CD4-positive, alpha-beta T cell treated with Interleukin-17A for 4 hours (primary cell): ENCODE results near the gene WNK2.

Experiments used
- DNase-seq: peaks from one replicate; pipeline ENCODE4 v3.0.0-alpha.2; 2020; ENCODE audit warnings: mixed read lengths

WNK2 gene

DNA sequence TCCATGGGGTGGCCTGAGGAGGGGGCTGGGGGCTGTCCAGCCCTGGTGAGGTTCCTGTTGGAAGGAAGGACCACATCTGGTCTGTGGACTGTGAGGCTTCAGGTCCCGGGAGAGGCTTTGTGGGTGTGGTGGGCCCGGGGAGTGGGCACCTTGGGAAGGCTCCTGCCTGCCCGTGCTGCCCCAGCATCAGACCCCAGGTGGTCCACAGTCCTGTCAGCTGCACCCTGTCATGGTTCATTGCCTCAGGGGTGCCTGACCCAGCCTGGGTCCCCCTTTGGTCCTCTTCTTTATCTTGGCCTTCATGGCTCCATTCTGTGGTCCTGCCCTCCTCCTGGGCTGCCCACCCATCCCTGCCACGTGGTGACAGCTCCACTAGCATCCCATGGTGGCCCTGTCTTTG is 36.7 kb downstream of the WNK2 start:
- no peak for DNase-seq

DNA sequence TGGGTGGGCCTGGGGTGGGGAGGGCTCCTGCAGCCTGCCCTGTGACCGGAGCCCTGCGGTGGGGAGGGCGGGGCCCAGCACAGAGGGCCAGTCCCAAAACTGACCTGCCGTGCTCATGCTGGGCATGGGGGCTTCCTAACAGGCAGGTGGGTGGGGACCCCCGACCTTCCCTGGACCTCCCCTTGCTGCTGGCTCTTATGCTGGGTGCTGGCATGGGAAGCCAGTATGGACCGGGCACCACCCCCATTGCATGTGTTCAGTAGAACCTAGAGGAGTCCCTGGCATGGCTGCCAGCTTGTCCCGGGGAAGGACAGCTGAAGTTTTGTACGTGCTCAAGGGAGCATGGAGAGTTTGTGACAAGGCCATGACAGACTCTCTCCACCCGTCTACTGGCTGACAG is 37.1 kb downstream of the WNK2 start:
- no peak for DNase-seq

DNA sequence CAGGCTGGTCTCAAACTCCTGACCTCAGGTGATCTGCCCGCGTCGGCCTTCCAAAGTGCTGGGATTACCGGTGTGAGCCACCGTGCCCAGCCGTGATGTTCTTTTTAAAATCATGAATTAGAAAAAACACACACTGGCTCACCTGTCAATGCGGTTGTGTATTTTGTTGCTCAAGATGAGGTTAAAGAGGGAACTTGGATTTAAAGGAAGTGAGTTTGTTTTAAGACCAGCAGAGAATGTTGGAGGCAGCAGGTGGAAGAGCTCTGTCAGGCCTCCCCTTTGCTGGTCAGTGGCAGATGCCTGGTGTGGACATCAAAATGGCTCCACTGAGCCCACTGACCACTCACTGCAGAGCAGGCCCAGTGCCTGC is 38.9 kb downstream of the WNK2 start:
- DNase-seq = no peak

DNA sequence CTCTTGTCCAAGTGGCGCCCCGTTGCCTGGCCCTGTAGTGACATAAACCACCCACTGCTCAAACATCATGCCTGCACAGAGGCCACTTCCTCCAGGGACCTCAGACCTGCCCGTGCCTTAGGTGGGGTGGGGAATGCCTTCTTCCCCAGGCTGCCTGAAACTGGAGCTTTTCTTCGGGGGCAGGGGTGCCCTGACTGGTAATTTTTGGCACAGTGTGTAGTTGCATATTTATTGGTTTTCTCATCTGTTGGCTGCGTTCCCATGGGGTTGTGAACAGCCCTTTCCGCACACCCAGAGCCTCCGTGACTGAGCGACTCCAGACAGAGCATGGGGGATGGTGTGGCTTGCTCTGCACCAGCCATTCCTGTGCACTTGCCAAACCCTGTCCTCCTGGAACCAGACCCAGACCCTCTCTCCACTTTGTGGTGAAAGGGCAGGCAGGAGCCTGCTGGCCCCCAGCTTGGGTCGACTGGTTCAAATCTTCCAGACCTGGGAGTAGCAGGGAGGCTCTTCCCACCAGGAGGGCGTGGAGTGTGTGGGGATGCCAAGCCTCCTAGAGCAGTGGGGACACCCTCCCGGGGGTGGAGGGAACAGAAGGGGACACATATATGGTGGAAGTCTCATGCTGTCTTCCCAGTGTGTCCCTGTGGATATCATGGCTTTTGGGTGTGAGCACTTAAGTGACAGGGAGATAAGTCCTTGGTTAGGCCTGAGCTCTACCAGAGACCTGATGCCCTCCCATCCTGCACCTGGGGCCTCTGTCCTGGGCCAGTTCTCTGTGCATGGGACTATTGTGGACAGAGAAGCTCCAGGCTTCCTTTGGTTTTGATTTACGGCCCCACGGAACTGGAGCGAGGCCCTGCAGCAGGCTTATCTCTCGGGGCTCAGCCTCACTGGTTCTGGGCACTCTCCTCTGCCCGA is 39.6 kb downstream of the WNK2 start:
- no peak for DNase-seq

DNA sequence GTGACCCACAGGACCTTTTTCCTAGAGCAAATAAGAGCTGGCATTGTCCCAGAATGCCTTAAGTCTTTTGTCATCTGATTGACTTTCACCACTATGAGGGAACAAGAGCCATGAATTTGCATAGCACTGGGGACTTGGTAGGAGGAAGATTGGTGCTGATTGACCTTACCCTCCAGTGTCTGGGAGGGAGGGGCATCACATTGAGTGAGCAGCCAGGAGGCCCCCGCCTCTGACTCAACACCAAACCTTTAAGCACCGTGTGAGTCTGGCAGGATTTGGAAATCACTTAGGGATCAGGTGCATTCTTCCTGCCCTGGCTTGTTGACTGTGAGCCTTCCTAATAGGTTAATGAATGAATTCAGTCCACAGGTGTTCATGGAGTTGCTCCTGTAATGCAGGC is 40.7 kb downstream of the WNK2 start:
- DNase-seq = no peak

DNA sequence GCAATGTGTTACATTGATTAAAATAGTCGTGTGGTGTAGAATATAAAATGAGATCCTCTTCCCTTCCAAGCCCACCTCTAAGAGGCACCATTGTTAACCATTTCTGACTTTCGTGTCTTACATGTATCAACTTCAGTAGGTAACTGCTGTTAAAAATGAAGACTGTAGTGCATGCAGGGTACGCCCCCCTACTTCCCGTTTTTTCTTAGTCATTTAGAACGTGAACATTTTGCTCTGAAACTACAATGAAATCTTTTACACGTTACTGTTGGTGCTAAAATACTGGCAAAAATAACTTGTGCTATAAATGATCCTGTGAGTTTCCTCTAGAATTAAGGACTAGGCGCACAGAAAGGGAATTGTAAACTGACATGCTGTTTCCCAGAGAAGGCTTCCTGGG is 41.5 kb downstream of the WNK2 start:
- no peak for DNase-seq

DNA sequence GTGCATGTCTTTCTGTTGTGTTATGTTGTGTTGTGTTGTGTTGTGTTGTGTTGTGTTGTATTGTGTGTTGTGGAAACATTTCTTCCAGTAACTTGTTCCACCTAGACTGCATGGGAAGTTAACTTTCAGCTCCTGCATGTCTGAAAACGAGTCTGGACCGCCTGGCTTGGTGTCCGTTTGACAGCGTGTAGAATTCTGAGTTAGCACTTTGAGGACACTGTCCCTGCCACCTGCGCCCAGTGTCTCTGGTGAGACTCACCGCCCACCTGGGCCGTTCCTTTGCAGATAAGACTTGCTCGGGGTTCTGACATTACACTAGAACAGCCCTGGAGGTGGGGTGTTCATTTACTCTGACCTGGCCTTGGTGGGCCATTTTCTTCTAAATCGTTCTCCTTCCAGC is 42.0 kb downstream of the WNK2 start:
- DNase-seq = no peak

DNA sequence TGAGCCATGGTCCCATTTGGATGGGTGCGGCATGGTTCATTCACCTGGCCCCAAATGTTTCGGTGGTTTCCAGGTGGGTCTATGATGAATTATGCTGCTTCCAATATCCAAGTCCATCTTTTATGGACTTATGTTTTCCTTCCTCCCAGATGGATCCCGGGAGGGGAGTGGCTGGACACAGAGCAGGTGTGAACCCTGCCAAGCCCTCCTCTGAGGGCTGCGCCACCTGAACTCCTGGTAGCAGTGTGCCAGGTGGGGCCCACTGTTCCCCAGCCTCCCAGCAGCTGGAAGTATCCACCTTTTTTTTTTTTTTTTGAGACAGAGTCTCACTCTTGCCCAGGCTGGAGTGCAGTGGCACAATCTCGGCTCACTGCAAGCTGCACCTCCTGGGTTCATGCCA is 42.9 kb downstream of the WNK2 start:
- no peak for DNase-seq

DNA sequence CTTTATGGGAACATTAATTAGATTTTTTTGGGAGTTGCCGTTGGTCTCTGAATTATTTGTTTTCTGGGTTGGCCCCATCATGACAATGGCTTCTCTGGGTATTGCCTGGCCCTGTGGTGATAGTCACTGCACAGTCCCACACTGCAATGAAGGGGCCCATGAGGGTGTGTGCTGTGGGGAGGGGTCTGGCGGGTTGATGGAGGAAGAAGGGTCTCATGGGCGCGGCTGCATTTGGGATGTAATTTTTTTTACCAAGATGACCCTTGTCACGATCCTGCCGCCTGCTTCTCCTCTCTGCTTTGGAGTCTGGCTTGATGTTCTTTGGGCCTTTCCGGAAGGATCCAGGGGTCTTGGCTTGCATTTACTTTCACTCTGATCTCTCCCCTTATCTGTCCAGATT is 44.1 kb downstream of the WNK2 start:
- DNase-seq = no peak

DNA sequence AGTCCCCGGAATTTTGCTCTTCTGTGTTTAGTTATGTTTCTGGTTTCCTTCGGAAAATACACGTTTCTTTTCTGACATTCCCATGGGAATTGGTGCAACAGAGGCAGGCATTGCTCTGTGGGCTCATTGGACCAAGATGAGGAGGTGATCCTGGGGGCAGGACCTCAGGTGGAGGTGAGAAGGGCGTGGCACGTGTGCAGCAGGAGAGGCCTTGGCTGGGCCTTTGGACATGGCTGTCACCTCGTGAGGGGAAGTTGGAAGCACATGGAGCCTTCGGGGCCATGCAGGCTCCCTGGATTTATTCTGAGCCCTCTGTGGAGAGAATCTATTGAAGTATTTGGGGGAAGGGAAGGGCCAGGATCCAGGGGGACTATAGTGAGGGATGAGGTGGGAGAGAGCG is 44.5 kb downstream of the WNK2 start:
- DNase-seq = no peak

DNA sequence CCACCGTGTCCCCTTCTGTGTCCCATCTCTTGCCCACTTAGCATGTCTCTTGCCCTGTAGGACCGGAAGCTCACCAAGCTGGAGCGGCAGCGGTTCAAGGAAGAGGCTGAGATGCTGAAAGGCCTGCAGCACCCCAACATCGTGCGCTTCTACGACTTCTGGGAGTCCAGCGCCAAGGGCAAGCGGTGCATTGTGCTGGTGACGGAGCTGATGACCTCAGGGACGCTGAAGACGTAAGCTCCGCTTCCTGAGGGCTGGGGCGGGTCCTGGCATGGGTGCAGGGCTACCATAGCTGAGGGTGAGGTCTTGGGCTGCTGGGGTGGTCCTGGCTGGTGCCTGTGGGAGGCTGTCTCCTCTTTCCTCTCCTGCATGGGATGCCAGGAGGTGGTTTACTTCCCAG is 45.7 kb downstream of the WNK2 start:
- DNase-seq = no peak

DNA sequence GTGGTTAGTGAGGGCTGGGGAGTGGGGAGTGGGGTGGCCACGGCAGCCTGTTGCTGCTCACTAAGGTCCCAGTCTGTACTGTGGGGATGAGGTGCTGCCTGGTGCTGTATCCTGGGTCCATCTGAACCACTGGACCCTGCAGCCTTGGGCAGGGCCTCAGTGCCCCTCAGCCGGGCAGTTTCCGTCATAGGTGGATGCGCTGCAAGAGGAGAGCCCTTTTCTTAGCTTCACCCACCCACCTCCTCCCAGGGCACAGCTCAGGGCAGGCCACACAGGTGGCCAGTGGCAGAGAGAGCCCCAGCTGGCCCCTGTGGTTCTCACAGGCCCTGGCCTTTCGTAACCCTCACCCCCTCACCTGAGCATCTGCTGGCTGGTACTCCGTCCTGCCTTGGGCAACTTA is 46.2 kb downstream of the WNK2 start:
- DNase-seq = no peak

DNA sequence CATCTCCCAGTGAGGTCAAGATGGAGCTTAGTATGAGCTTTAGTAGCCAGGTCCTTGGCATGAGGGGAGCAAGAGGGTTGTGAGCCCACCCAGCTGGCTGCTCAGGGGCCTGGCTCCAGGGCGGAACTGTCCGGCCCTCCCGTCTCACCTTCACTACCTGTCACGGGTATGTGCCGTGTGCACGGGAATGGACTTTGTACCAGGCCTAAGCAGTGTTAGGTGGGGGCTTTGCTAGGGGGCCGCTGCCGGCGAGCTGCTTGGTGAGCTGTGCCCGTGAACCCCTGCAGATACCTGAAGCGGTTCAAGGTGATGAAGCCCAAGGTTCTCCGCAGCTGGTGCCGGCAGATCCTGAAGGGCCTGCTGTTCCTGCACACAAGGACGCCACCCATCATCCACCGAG is 46.7 kb downstream of the WNK2 start:
- DNase-seq = no peak

DNA sequence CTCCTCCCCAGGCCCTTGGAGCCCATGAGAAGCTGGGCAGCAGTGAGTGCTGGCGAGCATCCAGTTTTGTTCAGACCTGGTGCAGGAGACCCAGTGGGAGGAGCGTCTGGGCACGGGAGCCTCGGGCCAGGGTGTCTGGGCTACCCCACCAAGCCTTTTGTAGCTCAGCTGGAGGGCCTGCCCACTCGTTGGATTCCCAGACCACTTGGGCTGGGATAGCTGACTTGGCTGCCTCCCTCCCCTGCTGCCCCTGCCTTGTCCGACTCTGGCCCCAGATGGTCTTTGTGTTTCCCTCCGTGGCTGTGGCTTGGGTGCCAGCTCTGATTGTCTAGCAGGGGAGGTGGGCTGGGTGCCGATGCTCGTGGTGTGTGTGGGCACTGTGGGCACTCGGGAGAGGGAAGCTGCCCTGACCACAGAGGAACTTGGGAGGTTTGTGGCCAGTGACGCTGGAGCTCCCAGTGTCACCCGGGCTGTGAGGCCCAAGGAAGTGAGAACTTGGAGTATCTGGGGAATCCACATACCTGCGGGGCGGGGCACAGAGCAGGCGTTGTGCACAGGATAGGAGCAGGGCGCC is 47.3 kb downstream of the WNK2 start:
- no peak for DNase-seq

DNA sequence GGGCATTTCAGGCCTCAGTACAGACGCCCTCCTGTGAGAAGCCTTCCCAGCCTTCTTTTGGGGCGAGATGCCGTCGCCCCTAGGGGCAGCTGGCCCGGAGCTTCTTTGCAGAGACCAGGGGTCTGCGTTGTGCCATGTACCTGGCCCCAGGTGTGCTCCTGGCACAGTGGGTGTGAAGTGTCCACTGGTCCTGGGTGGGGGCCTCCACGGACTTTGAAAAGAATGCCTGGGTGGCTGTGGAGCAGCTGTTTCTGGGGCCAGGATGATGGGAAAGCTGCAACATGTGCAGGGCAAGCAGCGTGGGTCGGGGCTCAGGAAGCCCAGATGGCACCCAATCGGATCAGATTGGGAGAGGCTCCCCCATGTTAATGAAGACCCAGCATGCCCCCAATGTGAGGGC is 47.8 kb downstream of the WNK2 start:
- DNase-seq = no peak

DNA sequence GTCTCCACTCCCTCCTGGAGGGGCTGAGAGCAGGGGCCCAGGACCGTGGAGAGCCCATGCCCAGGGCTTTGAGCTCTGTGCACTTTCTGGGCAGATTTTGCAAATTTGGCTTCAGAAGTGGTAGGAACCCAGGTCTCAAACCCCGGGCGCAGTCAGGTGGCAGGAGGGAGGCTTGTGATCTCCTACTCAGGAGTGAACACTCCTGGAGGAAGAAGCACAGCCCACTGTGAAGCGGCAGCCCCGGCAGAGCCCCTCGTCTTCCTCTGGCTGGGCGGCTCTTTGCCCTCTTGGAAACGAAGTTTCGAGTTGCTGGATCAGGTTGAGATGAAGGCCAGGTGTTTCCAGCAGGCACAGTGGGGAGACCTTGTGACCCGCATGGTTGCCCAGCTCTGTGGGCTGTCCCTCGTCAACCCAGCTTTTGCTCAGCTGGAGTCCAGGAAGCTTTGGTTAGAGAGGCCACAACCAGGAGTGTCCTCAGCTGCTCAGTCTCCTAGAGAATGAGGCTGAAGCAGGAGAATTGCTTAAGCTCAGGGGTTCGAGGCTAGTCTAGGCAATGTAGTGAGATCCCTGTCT is 48.5 kb downstream of the WNK2 start:
- DNase-seq = no peak

DNA sequence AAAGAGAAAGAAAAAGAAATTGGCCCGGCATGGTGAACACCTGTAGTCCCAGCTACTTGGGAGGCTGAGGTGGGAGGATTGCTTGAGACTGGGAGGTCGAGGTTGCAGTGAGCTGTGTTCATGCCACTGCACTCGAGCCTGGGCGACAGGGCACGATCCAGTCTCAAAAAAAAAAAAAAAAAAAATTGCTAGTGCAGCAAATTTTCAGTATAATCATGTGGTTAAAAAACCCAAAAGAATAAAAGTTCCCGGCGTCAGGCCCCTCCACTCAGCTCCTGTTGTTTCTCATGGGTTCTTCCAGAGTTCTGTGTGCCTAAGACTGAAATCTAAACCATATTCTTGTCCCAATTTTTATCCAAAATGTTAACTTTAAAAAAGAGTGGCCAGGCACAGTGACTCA is 49.1 kb downstream of the WNK2 start:
- no peak for DNase-seq

DNA sequence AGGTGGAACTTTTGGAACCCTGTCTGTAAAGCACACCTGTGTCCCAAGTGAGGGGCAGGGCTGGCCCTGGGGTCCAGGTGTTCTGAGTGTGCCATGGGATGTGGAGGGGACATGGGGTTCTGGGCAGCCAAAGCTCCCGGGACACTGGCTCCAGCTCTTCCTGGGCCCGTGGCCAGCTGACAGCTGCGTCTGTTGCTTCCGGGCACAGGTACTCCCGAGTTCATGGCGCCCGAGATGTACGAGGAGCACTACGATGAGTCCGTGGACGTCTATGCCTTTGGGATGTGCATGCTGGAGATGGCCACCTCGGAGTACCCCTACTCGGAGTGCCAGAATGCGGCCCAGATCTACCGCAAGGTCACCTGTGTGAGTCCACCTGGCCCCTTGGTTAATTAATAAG is 50.7 kb downstream of the WNK2 start:
- DNase-seq = no peak

DNA sequence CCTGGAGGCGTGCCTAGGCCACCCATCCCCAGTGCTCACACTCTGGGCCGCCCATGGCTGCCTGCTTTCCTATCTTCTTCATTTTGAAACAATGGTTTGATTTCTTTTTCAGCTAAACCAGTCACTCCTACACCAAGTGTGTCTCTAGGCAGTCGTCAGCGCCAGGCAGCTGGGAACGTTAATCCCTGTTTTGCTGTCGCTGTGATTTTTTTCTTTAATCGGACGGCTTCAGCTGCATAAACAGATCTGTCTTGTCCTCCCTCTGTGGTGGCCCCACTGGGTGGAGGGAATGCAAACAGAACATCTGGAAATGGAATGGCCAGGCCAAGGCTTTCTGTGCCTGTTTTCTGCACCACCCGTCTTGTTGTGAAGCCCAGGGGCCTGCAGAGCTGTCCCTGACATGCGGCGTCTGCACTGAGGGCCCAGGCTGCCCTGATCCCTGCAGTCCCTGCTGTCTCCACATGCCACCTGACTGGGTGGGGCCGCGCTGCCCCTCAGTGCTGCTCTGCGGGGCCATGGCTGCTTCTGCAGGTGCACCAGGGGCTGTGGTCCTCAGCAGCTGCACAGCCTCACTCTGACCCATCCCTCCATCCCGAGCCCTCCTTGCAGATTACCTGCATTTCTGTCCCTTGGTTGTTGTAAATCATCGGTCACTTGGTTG is 51.5 kb downstream of the WNK2 start:
- no peak for DNase-seq

DNA sequence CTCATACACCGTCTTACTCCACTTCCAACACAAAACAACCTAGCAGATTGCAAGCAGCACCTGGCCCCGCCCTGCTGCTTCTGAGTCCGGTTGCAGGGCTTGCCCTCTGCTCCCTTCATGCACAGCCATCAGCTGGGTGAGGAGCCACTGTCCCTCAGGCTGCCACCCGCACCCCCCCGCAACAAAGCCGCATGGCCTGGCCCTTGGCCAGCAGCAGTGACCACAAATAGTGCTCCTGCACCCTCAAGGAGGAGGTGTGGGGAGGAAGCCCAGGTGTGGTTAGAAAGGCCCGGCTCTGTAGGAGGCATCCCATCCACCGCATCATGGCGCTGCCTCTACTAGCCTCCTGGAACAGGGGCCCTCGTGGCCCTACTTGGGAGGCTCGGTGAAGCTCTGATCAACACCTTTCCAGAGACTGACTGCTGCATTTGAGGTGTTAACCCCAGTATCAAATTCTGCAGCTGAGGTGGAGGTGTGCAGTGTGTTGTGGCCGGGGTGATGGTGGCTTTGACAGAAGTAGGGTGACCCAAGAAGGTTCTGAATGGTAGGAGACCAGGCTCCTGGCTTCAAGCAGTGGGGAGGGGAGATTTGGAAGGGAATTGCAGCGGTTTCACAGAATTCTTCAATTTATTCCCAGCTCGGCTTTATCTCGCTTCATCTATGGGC is 52.7 kb downstream of the WNK2 start:
- no peak for DNase-seq

DNA sequence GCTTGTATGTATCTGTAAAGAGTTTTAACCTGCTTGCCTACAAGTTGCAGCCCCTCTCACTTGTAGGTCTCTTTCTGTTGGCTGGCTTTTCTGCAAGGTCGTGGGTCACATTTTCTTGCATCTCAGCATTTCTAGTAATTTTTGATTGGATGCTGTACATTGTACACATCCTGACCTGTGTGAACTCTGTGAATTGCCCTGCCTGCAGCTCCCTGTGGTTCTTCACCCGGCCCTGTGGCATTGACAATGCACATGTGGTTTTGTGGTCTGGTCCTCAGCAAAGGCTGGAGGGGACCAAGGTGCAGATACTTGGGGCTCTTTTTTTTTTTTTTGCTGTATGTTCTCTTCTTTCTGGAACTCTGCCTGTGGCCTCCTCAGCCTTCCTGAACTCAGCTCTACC is 53.6 kb downstream of the WNK2 start:
- DNase-seq = no peak

DNA sequence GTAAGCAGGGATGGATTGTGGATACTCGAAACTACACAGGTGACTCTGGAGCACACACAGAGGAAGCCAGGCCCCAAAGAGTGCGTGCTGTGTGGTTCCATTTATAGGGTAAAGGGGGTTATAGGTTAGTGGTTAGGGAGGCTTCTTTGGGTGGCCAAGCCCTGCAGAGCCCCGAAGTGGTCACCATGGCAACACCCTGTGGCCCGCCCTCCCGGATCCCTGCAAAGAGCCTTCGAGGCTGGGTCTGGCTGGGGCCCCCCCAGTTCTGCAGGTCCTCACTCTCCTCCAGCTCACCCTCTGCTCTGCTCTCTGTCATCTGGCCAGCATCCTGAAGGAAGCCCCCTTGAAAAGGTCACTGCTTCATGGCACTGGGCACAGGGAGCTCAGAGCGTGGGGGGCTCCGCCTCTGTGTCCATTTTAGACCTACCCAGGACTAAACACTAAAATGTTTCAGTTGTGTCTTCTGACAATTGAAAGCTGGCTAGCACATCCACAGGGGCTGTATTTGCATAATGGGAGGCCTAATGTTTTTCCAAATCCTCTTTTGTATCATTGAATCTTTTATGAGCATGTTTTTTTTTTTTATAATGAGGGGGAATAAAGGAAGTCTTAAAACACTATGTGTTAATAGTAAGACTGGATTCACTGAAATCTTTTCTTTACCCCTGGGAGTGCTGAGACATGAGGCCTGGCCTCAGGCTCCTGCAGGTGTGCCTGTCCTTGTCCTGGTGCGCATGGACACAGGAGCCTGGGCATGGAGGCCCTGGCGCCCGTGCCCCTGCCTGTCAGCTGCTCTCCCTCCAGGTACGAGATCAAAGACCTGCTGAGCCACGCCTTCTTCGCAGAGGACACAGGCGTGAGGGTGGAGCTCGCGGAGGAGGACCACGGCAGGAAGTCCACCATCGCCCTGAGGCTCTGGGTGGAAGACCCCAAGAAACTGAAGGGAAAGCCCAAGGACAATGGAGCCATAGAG is 55.3 kb downstream of the WNK2 start:
- no peak for DNase-seq
